Lower leg skin (tissue), 4 donors: ENCODE measurements around the gene RARB. TPM values are rescaled to one million over a fixed set of nuclear protein-coding genes. Genes with fewer than 3 reads are reported as not detected.

Experiments used
- DNase-seq, 2 donors: peaks; one replicate each; pipeline ENCODE4 v3.0.0-alpha.2; 2019; ENCODE audit warnings: low spot score in 2 of 2
- H3K4me3 ChIP-seq: fragments of 200-600 bp; sonication (generic); 2 replicates; pipeline ENCODE4 v1.5.1; 2017; ENCODE audit warnings: mild to moderate bottlenecking, low read depth; ENCODE audit not compliant: poor library complexity, severe bottlenecking
- CTCF ChIP-seq, 3 donors: fragments of 450-650 bp; IDR thresholded peaks; one replicate each; pipeline ENCODE4 v1.5.1; 2016; ENCODE audit warnings: antibody characterized with exemption in 3 of 3, mild to moderate bottlenecking in 3 of 3, moderate library complexity in 2 of 3
- POLR2A ChIP-seq, 2 donors: fragments of 450-650 bp; IDR thresholded peaks; one replicate each; pipeline ENCODE4 v1.6.1; 2016 to 2017; ENCODE audit warnings: antibody characterized with exemption in 2 of 2, mild to moderate bottlenecking in 1 of 2, moderate library complexity in 1 of 2
- WGBS, 2 donors: methylation state at CpG; one replicate each; pipeline ENCODE4 v1.1.5; 2018; 5-methylcytosine and 5-hydroxymethylcytosine counted together
- intact Hi-C: fragments of 100-400 bp; cut with DNase I; formaldehyde crosslinking; loops from one replicate; pipeline ENCODE4 v1.15.0; 2023; ENCODE audit warnings: low total_unique reads
- total RNA-seq, 4 donors: library from RNA; depleted of rRNA; stranded (reverse); fragments of >200 nt; gene quantifications; one replicate each; pipeline ENCODE4 v1.1.0, GENCODE V29; 2016

The RARB gene
- total RNA-seq, 4 donors from 2014 or later, result 0.34 to 6.5 (median 4.4) TPM; not detected in 1

- WGBS, 2 donors, result 38 to 48% methylated on average over 1 of the region's 1 CpG
- DNase-seq, result no peak
Observed at GRCh38 chr3:25400587-25400986, 27.5 kb upstream of the RARB start.

GRCh38 chr3:25403968-25404367 is 24.1 kb upstream of the RARB start:
- TF ChIP-seq CTCF (IDR thresholded peaks at IDR 0.05) (no peak), POLR2A (IDR thresholded peaks at IDR 0.05) (no peak)
- 81% methylated on average over 4 of the region's 4 CpGs for WGBS, 2 donors
- intact Hi-C loops, result no loop called here
- DNase-seq, result no peak
- H3K4me3 ChIP-seq, result no peak overlapping the region

More at GRCh38 chr3:25400587-25400986, 27.5 kb upstream of the RARB start:
- no peak for TF ChIP-seq CTCF (IDR thresholded peaks at IDR 0.05)
- no peak for TF ChIP-seq POLR2A (IDR thresholded peaks at IDR 0.05)
- no peak overlapping the region for H3K4me3 ChIP-seq
- intact Hi-C loops, result no loop called here

GRCh38 chr3:25404569-25404968 is 23.5 kb upstream of the RARB start:
- intact Hi-C loops, result no loop called here
- no peak for DNase-seq
- TF ChIP-seq CTCF (IDR thresholded peaks at IDR 0.05) (no peak), POLR2A (IDR thresholded peaks at IDR 0.05) (no peak)
- no peak overlapping the region for H3K4me3 ChIP-seq
- 90 to 93% methylated on average over 4 of the region's 4 CpGs for WGBS, 2 donors

- DNase-seq, result no peak
- intact Hi-C loops, result no loop called here
- no peak for TF ChIP-seq CTCF (IDR thresholded peaks at IDR 0.05)
- TF ChIP-seq POLR2A (IDR thresholded peaks at IDR 0.05), result no peak
- no peak overlapping the region for H3K4me3 ChIP-seq
- 62 to 71% methylated on average over 1 of the region's 1 CpG for WGBS, 2 donors
Observed at GRCh38 chr3:25405335-25405734, 22.7 kb upstream of the RARB start.

- no peak overlapping the region for H3K4me3 ChIP-seq
- TF ChIP-seq POLR2A (IDR thresholded peaks at IDR 0.05) (no peak), CTCF (IDR thresholded peaks at IDR 0.05) (no peak)
- DNase-seq, result no peak
- intact Hi-C loops, result no loop called here
- WGBS, 2 donors, result 81 to 92% methylated on average over 4 of the region's 4 CpGs
Observed at GRCh38 chr3:25410703-25411102, 17.4 kb upstream of the RARB start.

GRCh38 chr3:25412269-25412668 is 15.8 kb upstream of the RARB start:
- no peak overlapping the region for H3K4me3 ChIP-seq
- no peak for DNase-seq
- TF ChIP-seq CTCF (IDR thresholded peaks at IDR 0.05) (no peak), POLR2A (IDR thresholded peaks at IDR 0.05) (no peak)
- intact Hi-C loops, result no loop called here
